ENCODE measurements around the gene WNK4.
"Not testable (repeated sequence)": the region's sequence is repeated elsewhere in the genome, so short reads cannot be mapped to it uniquely, and the experiment has no call there.

DNA sequence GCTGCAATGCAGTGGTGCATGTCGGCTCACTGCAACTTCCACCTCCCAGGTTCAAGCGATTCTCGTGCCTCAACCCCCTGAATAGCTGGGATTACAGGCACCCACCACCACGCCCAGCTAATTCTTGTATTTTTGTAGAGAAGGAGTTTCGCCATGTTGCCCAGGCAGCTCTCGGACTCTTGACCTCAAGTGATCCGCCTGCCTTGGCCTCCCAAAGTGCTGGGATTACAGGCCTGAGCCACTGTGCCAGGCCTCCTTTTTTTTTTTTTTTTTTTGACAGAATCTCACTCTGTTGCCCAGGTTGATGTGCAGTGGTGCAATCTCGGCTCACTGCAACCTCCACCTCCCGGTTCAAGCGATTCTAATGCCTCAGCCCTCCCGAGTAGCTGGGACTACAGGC, 37.5 kb upstream of the WNK4 start:
- TF ChIP-seq, protein P1, sequence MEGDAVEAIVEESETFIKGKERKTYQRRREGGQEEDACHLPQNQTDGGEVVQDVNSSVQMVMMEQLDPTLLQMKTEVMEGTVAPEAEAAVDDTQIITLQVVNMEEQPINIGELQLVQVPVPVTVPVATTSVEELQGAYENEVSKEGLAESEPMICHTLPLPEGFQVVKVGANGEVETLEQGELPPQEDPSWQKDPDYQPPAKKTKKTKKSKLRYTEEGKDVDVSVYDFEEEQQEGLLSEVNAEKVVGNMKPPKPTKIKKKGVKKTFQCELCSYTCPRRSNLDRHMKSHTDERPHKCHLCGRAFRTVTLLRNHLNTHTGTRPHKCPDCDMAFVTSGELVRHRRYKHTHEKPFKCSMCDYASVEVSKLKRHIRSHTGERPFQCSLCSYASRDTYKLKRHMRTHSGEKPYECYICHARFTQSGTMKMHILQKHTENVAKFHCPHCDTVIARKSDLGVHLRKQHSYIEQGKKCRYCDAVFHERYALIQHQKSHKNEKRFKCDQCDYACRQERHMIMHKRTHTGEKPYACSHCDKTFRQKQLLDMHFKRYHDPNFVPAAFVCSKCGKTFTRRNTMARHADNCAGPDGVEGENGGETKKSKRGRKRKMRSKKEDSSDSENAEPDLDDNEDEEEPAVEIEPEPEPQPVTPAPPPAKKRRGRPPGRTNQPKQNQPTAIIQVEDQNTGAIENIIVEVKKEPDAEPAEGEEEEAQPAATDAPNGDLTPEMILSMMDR (conservative IDR thresholded peaks at IDR 0.05 in 1 of 2, IDR thresholded peaks at IDR 0.05 in 1 of 2; ENCODE audit: low read depth in 1 of 2, low read length in 2 of 2), result not testable (repeated sequence)
- TF ChIP-seq EZH2 (IDR thresholded peaks at IDR 0.05; ENCODE audit: low read length, missing control alignments), result not testable (repeated sequence)

Measured in fibroblast of lung (primary cell).